LNCAP (cell line): ENCODE measurements around the gene PSEN2.

Experiments used
- TF ChIP-seq, protein P1 (sequence below): fragments of 450-650 bp; IDR thresholded peaks from 2 replicates; pipeline ENCODE4 v1.5.1; 2017; ENCODE audit warnings: mild to moderate bottlenecking

PSEN2 gene

DNA sequence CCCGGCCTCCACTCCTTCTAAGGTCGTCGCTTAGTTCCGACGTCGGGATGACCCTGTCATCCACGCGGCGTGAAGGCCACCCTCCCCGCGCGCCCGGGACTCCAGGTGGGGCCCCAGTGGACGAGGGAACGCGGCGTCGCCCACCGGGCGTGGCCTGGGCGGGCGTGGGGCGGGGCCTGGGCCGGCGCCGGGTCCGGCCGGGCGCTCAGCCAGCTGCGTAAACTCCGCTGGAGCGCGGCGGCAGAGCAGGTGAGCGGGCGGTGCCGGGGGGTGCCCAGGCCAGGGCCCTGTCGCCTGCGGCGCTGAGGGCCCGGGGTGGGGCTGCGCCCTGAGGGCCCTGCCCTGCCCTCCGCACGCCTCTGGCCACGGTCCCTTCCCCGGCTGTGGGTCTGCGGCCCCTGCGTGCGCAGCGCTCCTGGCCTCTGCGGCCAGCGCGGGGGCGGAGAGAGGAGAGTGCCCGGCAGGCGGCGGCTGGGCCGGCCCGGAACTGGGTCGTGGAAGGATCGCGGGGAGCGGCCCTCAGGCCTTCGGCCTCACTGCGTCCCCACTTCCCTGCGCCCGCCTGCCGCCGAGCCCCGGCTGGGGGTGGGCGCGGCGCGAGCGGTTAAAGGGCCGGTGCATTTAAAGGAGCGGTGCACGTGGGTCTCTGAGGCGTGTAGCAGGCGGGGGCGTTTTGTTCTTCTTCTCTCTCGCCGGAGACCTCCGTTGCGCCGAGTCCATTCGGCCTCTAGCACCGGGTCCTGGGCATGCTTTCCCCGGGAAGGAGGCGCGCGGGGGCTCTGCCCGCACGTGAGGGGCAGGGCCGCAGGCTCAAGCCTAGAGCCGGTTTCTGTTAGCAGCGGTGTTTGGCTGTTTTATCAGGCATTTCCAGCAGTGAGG is at the start of gene PSEN2:
TSS of gene PSEN2 (plus strand) at position 216 of the 879 bp plus-strand sequence. CDS start 11,292 bp downstream, outside the sequence.
- TF ChIP-seq, protein P1, sequence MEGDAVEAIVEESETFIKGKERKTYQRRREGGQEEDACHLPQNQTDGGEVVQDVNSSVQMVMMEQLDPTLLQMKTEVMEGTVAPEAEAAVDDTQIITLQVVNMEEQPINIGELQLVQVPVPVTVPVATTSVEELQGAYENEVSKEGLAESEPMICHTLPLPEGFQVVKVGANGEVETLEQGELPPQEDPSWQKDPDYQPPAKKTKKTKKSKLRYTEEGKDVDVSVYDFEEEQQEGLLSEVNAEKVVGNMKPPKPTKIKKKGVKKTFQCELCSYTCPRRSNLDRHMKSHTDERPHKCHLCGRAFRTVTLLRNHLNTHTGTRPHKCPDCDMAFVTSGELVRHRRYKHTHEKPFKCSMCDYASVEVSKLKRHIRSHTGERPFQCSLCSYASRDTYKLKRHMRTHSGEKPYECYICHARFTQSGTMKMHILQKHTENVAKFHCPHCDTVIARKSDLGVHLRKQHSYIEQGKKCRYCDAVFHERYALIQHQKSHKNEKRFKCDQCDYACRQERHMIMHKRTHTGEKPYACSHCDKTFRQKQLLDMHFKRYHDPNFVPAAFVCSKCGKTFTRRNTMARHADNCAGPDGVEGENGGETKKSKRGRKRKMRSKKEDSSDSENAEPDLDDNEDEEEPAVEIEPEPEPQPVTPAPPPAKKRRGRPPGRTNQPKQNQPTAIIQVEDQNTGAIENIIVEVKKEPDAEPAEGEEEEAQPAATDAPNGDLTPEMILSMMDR: no peak; the same call in 1 of the 2 replicates

DNA sequence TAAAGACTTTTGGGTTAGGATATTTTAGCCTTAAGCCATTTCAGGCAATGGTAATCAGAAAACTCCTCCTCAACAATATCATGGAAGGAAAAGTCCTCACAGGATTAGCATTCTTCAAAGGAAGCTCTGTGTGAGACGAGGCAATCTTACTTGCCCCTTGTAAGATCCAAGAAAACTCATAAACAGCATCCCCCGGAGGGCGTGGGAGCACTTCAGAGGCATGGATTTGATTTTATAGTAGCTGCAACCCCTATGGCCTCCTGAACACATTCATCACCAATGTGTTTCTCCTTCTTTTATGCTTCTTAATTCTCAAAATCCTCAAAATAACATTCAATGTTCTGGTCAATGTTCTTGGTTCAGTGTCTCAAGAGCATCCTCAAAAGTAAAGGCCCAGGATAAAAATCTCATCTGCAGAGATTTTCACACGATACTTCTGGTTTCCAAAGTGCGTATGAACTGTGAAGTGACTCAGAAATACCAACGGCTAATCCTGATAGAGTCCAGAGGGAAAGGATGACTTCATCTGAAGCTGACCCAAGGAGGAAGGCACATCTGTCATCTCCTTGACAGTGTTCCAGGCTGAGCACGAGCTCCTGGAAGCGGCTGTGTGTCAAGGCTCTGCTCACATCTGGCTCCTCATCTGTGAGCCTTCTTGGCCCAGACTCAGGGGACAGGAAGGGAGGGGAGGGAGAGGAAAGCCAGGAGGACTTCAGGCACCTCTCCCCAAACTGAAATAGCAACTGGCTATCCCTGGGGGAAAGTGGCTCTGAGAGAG is 49.3 kb upstream of the PSEN2 start:
- TF ChIP-seq, protein P1: no peak

DNA sequence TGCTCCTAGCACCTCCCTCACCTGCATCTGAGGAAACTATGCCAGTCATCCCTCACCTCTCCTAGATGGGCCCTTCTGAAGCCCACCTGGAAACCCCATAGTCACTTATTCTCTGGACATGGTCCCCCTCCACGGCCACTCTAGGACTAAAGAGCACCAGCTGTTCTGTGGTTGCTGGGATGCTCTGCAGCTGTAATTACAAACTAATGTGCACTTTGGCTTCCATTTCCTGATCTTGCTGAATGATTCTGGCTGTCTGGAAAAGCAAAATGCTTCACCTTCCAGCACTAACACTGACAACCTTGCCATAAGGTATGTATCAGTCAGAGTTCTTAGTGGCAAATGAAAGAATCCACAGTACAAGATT is 48.7 kb upstream of the PSEN2 start:
- TF ChIP-seq, protein P1: no peak

DNA sequence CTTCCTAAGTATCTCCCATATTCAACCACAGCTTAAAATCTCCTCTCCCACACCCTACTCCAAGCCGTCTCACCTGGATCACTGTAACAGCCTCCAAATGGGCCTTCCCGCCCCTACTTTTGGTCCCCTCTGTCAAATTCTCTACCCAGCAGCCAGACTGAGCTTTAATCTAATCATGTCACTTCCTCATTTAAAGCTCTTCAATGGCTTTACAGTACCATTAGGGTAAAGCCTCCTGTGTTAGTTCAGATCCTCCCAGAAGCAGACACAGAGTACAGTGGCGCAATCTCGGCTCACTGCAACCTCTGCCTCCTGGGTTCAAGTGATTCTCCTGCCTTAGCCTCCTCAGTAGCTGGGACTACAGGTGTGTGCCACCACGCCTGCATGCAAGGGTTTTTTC is 46.8 kb upstream of the PSEN2 start:
- TF ChIP-seq, protein P1: no peak

DNA sequence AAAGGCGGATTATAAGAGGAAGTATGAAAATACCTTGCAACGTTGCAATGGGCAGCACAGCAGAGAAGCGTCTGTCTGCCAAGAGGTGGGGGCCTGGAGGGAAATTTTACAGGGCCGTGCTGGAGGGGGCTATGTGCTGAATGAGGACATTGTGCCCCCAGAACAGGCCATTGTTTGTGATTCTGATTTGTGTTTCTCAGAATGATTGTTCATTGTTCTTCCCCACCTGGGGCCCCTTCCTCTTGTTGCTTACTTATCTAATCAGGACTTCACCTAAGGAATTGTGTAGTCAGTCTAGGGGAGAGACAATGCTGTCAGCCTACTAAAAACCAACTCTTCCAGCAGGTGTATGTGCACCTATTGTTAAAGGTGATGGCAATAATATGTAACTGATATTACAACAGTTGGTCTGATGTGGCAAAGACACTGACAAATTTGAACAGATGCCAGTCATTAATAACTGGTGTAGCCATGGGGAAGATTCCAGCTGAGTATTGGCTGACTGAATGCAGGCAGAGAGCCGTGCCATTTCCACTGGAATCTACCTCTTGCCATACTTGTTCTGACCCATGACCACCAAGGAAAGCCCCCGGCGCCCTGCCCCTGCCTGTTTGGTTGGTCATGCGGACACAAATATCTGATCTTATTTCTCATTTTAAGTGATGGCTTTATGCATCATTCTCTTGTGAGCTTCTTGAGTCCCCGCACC is 45.2 kb upstream of the PSEN2 start:
- TF ChIP-seq, protein P1: no peak

DNA sequence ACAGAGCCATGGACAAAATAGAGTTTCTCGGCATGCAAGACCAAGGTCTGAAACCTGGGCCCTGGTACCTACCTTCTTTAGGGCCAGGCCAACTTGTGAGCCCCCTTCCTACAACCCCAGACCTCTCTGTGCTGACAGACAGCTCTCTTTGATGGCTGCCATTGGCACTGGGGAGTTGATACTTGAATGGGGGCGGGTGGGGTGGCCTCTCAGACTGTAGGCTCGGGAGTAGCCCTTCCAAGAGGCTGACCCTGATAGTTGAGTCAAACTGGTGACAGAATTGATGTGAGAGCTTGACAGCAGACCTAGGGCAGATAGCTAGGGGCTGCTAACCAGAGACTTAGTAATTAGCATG is 44.7 kb upstream of the PSEN2 start:
- TF ChIP-seq, protein P1: no peak

DNA sequence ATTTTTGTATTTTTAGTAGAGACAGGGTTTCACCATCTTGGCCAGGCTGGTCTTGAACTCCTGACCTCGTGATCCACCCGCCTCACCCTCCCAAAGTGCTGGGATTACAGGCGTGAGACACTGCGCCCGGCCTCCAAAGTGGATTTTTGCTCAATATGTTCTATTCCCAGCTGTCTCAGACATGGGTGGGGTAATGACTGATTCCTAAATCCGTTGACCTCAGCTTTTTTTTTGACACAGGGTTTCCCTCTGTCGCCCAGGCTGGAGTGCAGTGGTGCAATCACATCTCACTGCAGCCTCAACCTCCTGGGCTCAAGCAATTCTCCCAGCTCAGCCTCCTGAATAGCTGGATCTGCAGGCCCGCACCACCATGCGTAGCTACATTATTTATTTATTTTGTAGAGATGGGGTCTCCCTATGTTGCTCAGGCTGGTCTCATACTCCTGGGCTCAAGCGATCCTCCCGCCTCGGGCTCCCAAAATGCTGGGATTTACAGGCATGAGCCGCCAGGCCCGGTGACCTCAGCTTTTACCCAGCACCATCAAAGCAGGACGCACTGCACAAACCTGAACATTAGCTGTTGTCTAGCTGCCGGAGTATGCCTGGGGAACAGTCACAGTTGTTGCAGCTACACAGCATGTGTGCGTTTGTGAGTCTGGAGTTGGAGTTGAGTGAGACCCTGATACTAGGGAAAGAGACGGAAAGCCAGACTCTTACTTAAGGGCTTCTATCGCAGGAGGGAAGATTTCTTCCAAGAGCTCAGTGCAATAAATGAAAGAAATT is 43.7 kb upstream of the PSEN2 start:
- TF ChIP-seq, protein P1: no peak
